K562 (cell line): ENCODE data around the gene GRK3. TPM values are rescaled to one million over a fixed set of nuclear protein-coding genes. Genes with fewer than 3 reads are reported as not detected.

Experiments
- ELF1 ChIP-seq: fragments of 200-800 bp; sonication (Bioruptor generic); IDR thresholded peaks from 2 replicates; pipeline ENCODE4 v1.6.1; 2016; ENCODE audit warnings: missing genetic modification characterization, missing compliant biosample characterization
- NCOR1 ChIP-seq: fragments of 450-650 bp; IDR thresholded peaks from 2 replicates; pipeline ENCODE4 v1.6.1; 2016; ENCODE audit warnings: mild to moderate bottlenecking, moderate library complexity
- RCOR1 ChIP-seq, 2 experiments: IDR thresholded peaks; 2 replicates each; pipeline ENCODE4 v1.6.1; 2012; ENCODE audit warnings: low read depth in 2 of 2, low read length in 2 of 2, borderline replicate concordance in 1 of 2, improper control_type of control experiment in 1 of 2
- TRIM28 ChIP-seq: fragments of 450-650 bp; IDR thresholded peaks from 2 replicates; pipeline ENCODE4 v1.6.1; 2017
- ZBTB1 ChIP-seq: sonication (generic); formaldehyde crosslinking; IDR thresholded peaks from 2 replicates; pipeline ENCODE4 v1.8.1; 2023; ENCODE audit warnings: missing genetic modification reagents, low read depth, mild to moderate bottlenecking, borderline replicate concordance
- ZBTB2 ChIP-seq: fragments of 450-650 bp; IDR thresholded peaks from 2 replicates; pipeline ENCODE4 v1.6.1; 2016; ENCODE audit warnings: antibody characterized with exemption
- ZBTB26 ChIP-seq: fragments of 450-650 bp; formaldehyde crosslinking; IDR thresholded peaks from 2 replicates; pipeline ENCODE4 v1.4.0; 2022; ENCODE audit warnings: missing genetic modification characterization
- ZBTB40 ChIP-seq, 2 experiments: fragments of 450-650 bp in 1 of 2; sonication (generic) in 1 of 2; formaldehyde crosslinking in 1 of 2; IDR thresholded peaks; 2 replicates each; pipeline versions ENCODE4 v1.7.1 to v1.9.0; 2016 to 2022; ENCODE audit warnings: inconsistent platforms in 1 of 2, mild to moderate bottlenecking in 1 of 2, missing genetic modification reagents in 1 of 2
- ZBTB5 ChIP-seq: fragments of 450-650 bp; IDR thresholded peaks from 2 replicates; pipeline ENCODE4 v1.6.1; 2017; ENCODE audit warnings: antibody characterized with exemption
- polyA plus RNA-seq, 8 experiments: library from polyadenylated mRNA; depleted of rRNA in 4 of 8; stranded (reverse) in 5 of 8; unstranded in 3 of 8; fragments of >200 nt; fragmentation: Nextera tagmentation in 2 of 8; fragmentation: Illumina TruSeq in 1 of 8; extraction: Ambion mirVana in 2 of 8; extraction: Trizol in 1 of 8; gene quantifications; 2 replicates each; pipeline versions ENCODE4 v1.2.1 to v1.2.3, GENCODE V29; 2011 to 2014; ENCODE audit warnings: inconsistent platforms in 1 of 8, missing spikeins in 1 of 8
- total RNA-seq, 7 experiments: library from RNA; depleted of rRNA in 6 of 7; stranded (reverse); fragments of >200 nt in 6 of 7; fragmentation: Illumina TruSeq in 2 of 7; extraction: Trizol in 2 of 7; gene quantifications; 2 replicates each; pipeline versions ENCODE4 v1.2.1 to v1.2.3, GENCODE V29; 2011 to 2021; ENCODE audit warnings: low replicate concordance in 1 of 7
- TF ChIP-seq, protein P1 (sequence below): sonication (generic); formaldehyde crosslinking; IDR thresholded peaks from 2 replicates; pipeline ENCODE4 v1.9.0; 2022; ENCODE audit warnings: mild to moderate bottlenecking, missing genetic modification reagents
- TF ChIP-seq, protein P2 (sequence below): sonication (generic); formaldehyde crosslinking; IDR thresholded peaks from 2 replicates; pipeline ENCODE4 v1.8.1; 2023; ENCODE audit warnings: mild to moderate bottlenecking, missing genetic modification reagents

The GRK3 gene
- total and polyA plus RNA-seq, 9 of the 15 experiments (the other 6 are each of a cell fraction or from before 2014, with no cell fraction given), result 1.4 to 7.6 (median 3.6) TPM

GRCh38 chr22:25563761-25564319, 635 bp upstream of the GRK3 start (continued):
- no peak for TF ChIP-seq ZBTB40 (IDR thresholded peaks at IDR 0.05)
- no peak for TF ChIP-seq ZBTB40 (CRISPR knock-in tag; IDR thresholded peaks at IDR 0.05)
- TF ChIP-seq NCOR1, result no peak
- no peak for TF ChIP-seq ZBTB26 (CRISPR knock-in tag)
- no peak for TF ChIP-seq TRIM28
- no peak for TF ChIP-seq ZBTB1 (CRISPR knock-in tag)
- TF ChIP-seq, protein P1, sequence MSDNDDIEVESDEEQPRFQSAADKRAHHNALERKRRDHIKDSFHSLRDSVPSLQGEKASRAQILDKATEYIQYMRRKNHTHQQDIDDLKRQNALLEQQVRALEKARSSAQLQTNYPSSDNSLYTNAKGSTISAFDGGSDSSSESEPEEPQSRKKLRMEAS (CRISPR knock-in tag), result peak; percentile 40; the same call in 1 of the 2 replicates
- no peak for TF ChIP-seq ZBTB5
- peak; percentile 30; the same call in 1 of the 2 replicates for TF ChIP-seq ELF1
- no peak for TF ChIP-seq RCOR1 (IDR thresholded peaks at IDR 0.05; ENCODE audit: borderline replicate concordance in 1 of 2, low read depth in 2 of 2, low read length in 2 of 2)
- TF ChIP-seq, protein P2, sequence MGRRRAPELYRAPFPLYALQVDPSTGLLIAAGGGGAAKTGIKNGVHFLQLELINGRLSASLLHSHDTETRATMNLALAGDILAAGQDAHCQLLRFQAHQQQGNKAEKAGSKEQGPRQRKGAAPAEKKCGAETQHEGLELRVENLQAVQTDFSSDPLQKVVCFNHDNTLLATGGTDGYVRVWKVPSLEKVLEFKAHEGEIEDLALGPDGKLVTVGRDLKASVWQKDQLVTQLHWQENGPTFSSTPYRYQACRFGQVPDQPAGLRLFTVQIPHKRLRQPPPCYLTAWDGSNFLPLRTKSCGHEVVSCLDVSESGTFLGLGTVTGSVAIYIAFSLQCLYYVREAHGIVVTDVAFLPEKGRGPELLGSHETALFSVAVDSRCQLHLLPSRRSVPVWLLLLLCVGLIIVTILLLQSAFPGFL, result no peak
- no peak for TF ChIP-seq ZBTB2
